ENCODE results near the gene MRPL42. TPM values are rescaled to one million over a fixed set of nuclear protein-coding genes. Genes with fewer than 3 reads are reported as not detected.

The MRPL42 gene
- total and polyA plus RNA-seq, 2 donors: 38.2 to 72.7 TPM

GRCh38 chr12:93524386-93525133 is 57.2 kb downstream of the MRPL42 start:
- no peaks in the 10 kb centered on the region for H3K9me3 ChIP-seq (ENCODE audit: control insufficient read depth in 2 of 2, insufficient read depth in 1 of 2, low read length in 1 of 2)
- H3K4me3 ChIP-seq (ENCODE audit: low read length in 2 of 2): no peak overlapping the region
- H3K27me3 ChIP-seq (ENCODE audit: control insufficient read depth in 2 of 2, insufficient read depth in 1 of 2, low read length in 1 of 2): no peaks in the 10 kb centered on the region
- WGBS: 87% methylated on average over 10 of the region's 10 CpGs
- no peak overlapping the region for H3K27ac ChIP-seq (ENCODE audit: low read depth in 1 of 2, low read length in 1 of 2)
- no peak for DNase-seq (ENCODE audit: low read depth in 6 of 9, low spot score in 9 of 9)
- no peaks in the 10 kb centered on the region for H3K36me3 ChIP-seq (ENCODE audit: control insufficient read depth in 2 of 2, insufficient read depth in 2 of 2, low read length in 1 of 2)
- H3K4me1 ChIP-seq (ENCODE audit: control insufficient read depth in 2 of 2, insufficient read depth in 2 of 2, low read length in 2 of 2): no peaks in the 10 kb centered on the region

- Histone ChIP-seq H3K9me3 (ENCODE audit: control insufficient read depth in 2 of 2, insufficient read depth in 1 of 2, low read length in 1 of 2) (no peaks in the 10 kb centered on the region), H3K27ac (ENCODE audit: low read depth in 1 of 2, low read length in 1 of 2) (no peak overlapping the region), H3K36me3 (ENCODE audit: control insufficient read depth in 2 of 2, insufficient read depth in 2 of 2, low read length in 1 of 2) (no peaks in the 10 kb centered on the region), H3K27me3 (ENCODE audit: control insufficient read depth in 2 of 2, insufficient read depth in 1 of 2, low read length in 1 of 2) (no peaks in the 10 kb centered on the region), H3K4me1 (ENCODE audit: control insufficient read depth in 2 of 2, insufficient read depth in 2 of 2, low read length in 2 of 2) (peaks cover 0 to 2% of the 10 kb centered on the region in 2 donors), H3K4me3 (ENCODE audit: low read length in 2 of 2) (no peak overlapping the region)
- DNase-seq (ENCODE audit: low read depth in 6 of 9, low spot score in 9 of 9): no peak
- 93% methylated on average over 4 of the region's 4 CpGs for WGBS
These were observed 59.6 kb downstream of the MRPL42 start for GRCh38 chr12:93526786-93527428.

GRCh38 chr12:93530358-93530757 is 63.0 kb downstream of the MRPL42 start:
- H3K4me1 ChIP-seq (ENCODE audit: control insufficient read depth in 2 of 2, insufficient read depth in 2 of 2, low read length in 2 of 2): peaks cover 0 to 2% of the 10 kb centered on the region in 2 donors
- WGBS: 45% methylated on average over 5 of the region's 5 CpGs
- H3K4me3 ChIP-seq (ENCODE audit: low read length in 2 of 2): no peak overlapping the region
- DNase-seq (ENCODE audit: low read depth in 6 of 9, low spot score in 9 of 9): no peak
- H3K36me3 ChIP-seq (ENCODE audit: control insufficient read depth in 2 of 2, insufficient read depth in 2 of 2, low read length in 1 of 2): no peaks in the 10 kb centered on the region
- H3K27me3 ChIP-seq (ENCODE audit: control insufficient read depth in 2 of 2, insufficient read depth in 1 of 2, low read length in 1 of 2): no peaks in the 10 kb centered on the region
- no peaks in the 10 kb centered on the region for H3K9me3 ChIP-seq (ENCODE audit: control insufficient read depth in 2 of 2, insufficient read depth in 1 of 2, low read length in 1 of 2)
- no peak overlapping the region for H3K27ac ChIP-seq (ENCODE audit: low read depth in 1 of 2, low read length in 1 of 2)

DNA sequence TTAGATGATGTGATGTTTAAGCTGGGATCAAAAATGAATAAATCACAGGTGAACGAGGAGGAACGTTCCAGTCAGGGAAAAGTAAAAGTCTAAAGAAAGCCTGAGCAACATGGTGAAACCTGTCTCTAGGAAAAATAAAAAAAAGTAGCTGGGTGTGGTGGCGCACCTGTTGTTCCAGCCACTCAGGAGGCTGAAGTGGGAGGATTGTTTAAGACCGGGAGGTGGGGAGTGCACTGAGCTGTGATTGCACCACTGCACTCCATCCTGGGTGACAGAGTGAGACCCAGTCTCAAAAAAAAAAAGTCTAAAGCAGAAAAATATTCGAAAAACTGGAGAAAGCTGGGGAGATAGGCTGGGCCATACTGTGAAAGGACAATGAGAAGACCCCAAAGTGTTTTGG is 66.0 kb downstream of the MRPL42 start:
- Histone ChIP-seq H3K27me3 (ENCODE audit: control insufficient read depth in 2 of 2, insufficient read depth in 1 of 2, low read length in 1 of 2) (no peaks in the 10 kb centered on the region), H3K4me3 (ENCODE audit: low read length in 2 of 2) (no peak overlapping the region), H3K27ac (ENCODE audit: low read depth in 1 of 2, low read length in 1 of 2) (no peak overlapping the region), H3K4me1 (ENCODE audit: control insufficient read depth in 2 of 2, insufficient read depth in 2 of 2, low read length in 2 of 2) (peaks cover 0 to 5% of the 10 kb centered on the region in 2 donors), H3K36me3 (ENCODE audit: control insufficient read depth in 2 of 2, insufficient read depth in 2 of 2, low read length in 1 of 2) (no peaks in the 10 kb centered on the region), H3K9me3 (ENCODE audit: control insufficient read depth in 2 of 2, insufficient read depth in 1 of 2, low read length in 1 of 2) (no peaks in the 10 kb centered on the region)
- 97% methylated on average over 5 of the region's 5 CpGs for WGBS
- DNase-seq (ENCODE audit: low read depth in 6 of 9, low spot score in 9 of 9): no peak

- no peaks in the 10 kb centered on the region for H3K36me3 ChIP-seq (ENCODE audit: control insufficient read depth in 2 of 2, insufficient read depth in 2 of 2, low read length in 1 of 2)
- H3K27ac ChIP-seq (ENCODE audit: low read depth in 1 of 2, low read length in 1 of 2): no peak overlapping the region
- no peaks in the 10 kb centered on the region for H3K27me3 ChIP-seq (ENCODE audit: control insufficient read depth in 2 of 2, insufficient read depth in 1 of 2, low read length in 1 of 2)
- H3K4me1 ChIP-seq (ENCODE audit: control insufficient read depth in 2 of 2, insufficient read depth in 2 of 2, low read length in 2 of 2): peaks cover 0 to 3% of the 10 kb centered on the region in 2 donors
- DNase-seq (ENCODE audit: low read depth in 6 of 9, low spot score in 9 of 9): peak in 1 of 9 donors; percentile 4
- H3K4me3 ChIP-seq (ENCODE audit: low read length in 2 of 2): no peak overlapping the region
- no peaks in the 10 kb centered on the region for H3K9me3 ChIP-seq (ENCODE audit: control insufficient read depth in 2 of 2, insufficient read depth in 1 of 2, low read length in 1 of 2)
- WGBS: 57% methylated on average over 2 of the region's 2 CpGs
These were observed 68.9 kb downstream of the MRPL42 start for GRCh38 chr12:93536111-93536765.

GRCh38 chr12:93536766-93537488 is 69.6 kb downstream of the MRPL42 start:
- peaks cover 0 to 3% of the 10 kb centered on the region in 2 donors for H3K4me1 ChIP-seq (ENCODE audit: control insufficient read depth in 2 of 2, insufficient read depth in 2 of 2, low read length in 2 of 2)
- no peaks in the 10 kb centered on the region for H3K27me3 ChIP-seq (ENCODE audit: control insufficient read depth in 2 of 2, insufficient read depth in 1 of 2, low read length in 1 of 2)
- no peak overlapping the region for H3K4me3 ChIP-seq (ENCODE audit: low read length in 2 of 2)
- no peaks in the 10 kb centered on the region for H3K36me3 ChIP-seq (ENCODE audit: control insufficient read depth in 2 of 2, insufficient read depth in 2 of 2, low read length in 1 of 2)
- 37% methylated on average over 5 of the region's 5 CpGs for WGBS
- no peaks in the 10 kb centered on the region for H3K9me3 ChIP-seq (ENCODE audit: control insufficient read depth in 2 of 2, insufficient read depth in 1 of 2, low read length in 1 of 2)
- DNase-seq (ENCODE audit: low read depth in 6 of 9, low spot score in 9 of 9): no peak
- H3K27ac ChIP-seq (ENCODE audit: low read depth in 1 of 2, low read length in 1 of 2): no peak overlapping the region

- Histone ChIP-seq H3K27ac (ENCODE audit: low read depth in 1 of 2, low read length in 1 of 2) (no peak overlapping the region), H3K4me1 (ENCODE audit: control insufficient read depth in 2 of 2, insufficient read depth in 2 of 2, low read length in 2 of 2) (peaks cover 0 to 3% of the 10 kb centered on the region in 2 donors), H3K27me3 (ENCODE audit: control insufficient read depth in 2 of 2, insufficient read depth in 1 of 2, low read length in 1 of 2) (no peaks in the 10 kb centered on the region), H3K36me3 (ENCODE audit: control insufficient read depth in 2 of 2, insufficient read depth in 2 of 2, low read length in 1 of 2) (no peaks in the 10 kb centered on the region), H3K9me3 (ENCODE audit: control insufficient read depth in 2 of 2, insufficient read depth in 1 of 2, low read length in 1 of 2) (no peaks in the 10 kb centered on the region), H3K4me3 (ENCODE audit: low read length in 2 of 2) (no peak overlapping the region)
- no peak for DNase-seq (ENCODE audit: low read depth in 6 of 9, low spot score in 9 of 9)
- WGBS: 98% methylated on average over 5 of the region's 5 CpGs
These were observed 70.5 kb downstream of the MRPL42 start for GRCh38 chr12:93537769-93538168.

- Histone ChIP-seq H3K27me3 (ENCODE audit: control insufficient read depth in 2 of 2, insufficient read depth in 1 of 2, low read length in 1 of 2) (no peaks in the 10 kb centered on the region), H3K36me3 (ENCODE audit: control insufficient read depth in 2 of 2, insufficient read depth in 2 of 2, low read length in 1 of 2) (no peaks in the 10 kb centered on the region), H3K4me3 (ENCODE audit: low read length in 2 of 2) (no peak overlapping the region), H3K4me1 (ENCODE audit: control insufficient read depth in 2 of 2, insufficient read depth in 2 of 2, low read length in 2 of 2) (peaks cover 0 to 3% of the 10 kb centered on the region in 2 donors), H3K27ac (ENCODE audit: low read depth in 1 of 2, low read length in 1 of 2) (no peak overlapping the region), H3K9me3 (ENCODE audit: control insufficient read depth in 2 of 2, insufficient read depth in 1 of 2, low read length in 1 of 2) (no peaks in the 10 kb centered on the region)
- DNase-seq (ENCODE audit: low read depth in 6 of 9, low spot score in 9 of 9): no peak
- 98% methylated on average over 4 of the region's 4 CpGs for WGBS
These were observed 72.5 kb downstream of the MRPL42 start for GRCh38 chr12:93539821-93540220.

Data from thymus (tissue), 11 donors.